Measurements from ENCODE around the gene SFMBT2. TPM values are rescaled to one million over a fixed set of nuclear protein-coding genes. Genes with fewer than 3 reads are reported as not detected.
A peak's percentile ranks its signal among the peaks of the same experiment; 100 is the strongest.
"Not testable (repeated sequence)": the region's sequence is repeated elsewhere in the genome, so short reads cannot be mapped to it uniquely, and the experiment has no call there.

Gene SFMBT2
- polyA plus RNA-seq, 1 donor = 6.3 TPM

GRCh38 chr10:7230951-7231350 is 179.9 kb downstream of the SFMBT2 start:
- no peak for DNase-seq (ENCODE audit: low read depth)

- no peak for DNase-seq (ENCODE audit: low read depth)
Observed at GRCh38 chr10:7230036-7230435, 180.8 kb downstream of the SFMBT2 start.

GRCh38 chr10:7225133-7225532 is 185.7 kb downstream of the SFMBT2 start:
- no peak for DNase-seq (ENCODE audit: low read depth)

- no peak for DNase-seq (ENCODE audit: low read depth)
Observed at GRCh38 chr10:7218968-7219367, 191.9 kb downstream of the SFMBT2 start.

GRCh38 chr10:7212696-7213095 is 198.1 kb downstream of the SFMBT2 start:
- not testable (repeated sequence) for DNase-seq (ENCODE audit: low read depth)

GRCh38 chr10:7211857-7212577 is 198.8 kb downstream of the SFMBT2 start:
- no peak for DNase-seq (ENCODE audit: low read depth)

GRCh38 chr10:7210516-7210915 is 200.3 kb downstream of the SFMBT2 start:
- DNase-seq (ENCODE audit: low read depth) = no peak

- no peak for DNase-seq (ENCODE audit: low read depth)
Observed at GRCh38 chr10:7209458-7209857, 201.4 kb downstream of the SFMBT2 start.

GRCh38 chr10:7206412-7207100 is 204.3 kb downstream of the SFMBT2 start:
- no peak for DNase-seq (ENCODE audit: low read depth)

GRCh38 chr10:7205656-7206055 is 205.2 kb downstream of the SFMBT2 start:
- DNase-seq (ENCODE audit: low read depth) = no peak

- peak; percentile 25 for DNase-seq (ENCODE audit: low read depth)
Observed at GRCh38 chr10:7202793-7203355, 208.0 kb downstream of the SFMBT2 start.

GRCh38 chr10:7199152-7199760 is 211.6 kb downstream of the SFMBT2 start:
- DNase-seq (ENCODE audit: low read depth) = no peak

- DNase-seq (ENCODE audit: low read depth) = no peak
Observed at GRCh38 chr10:7196284-7196683, 214.6 kb downstream of the SFMBT2 start.

GRCh38 chr10:7195118-7195517 is 215.7 kb downstream of the SFMBT2 start:
- no peak for DNase-seq (ENCODE audit: low read depth)

GRCh38 chr10:7194571-7194970 is 216.3 kb downstream of the SFMBT2 start:
- no peak for DNase-seq (ENCODE audit: low read depth)

GRCh38 chr10:7193369-7193768 is 217.5 kb downstream of the SFMBT2 start:
- DNase-seq (ENCODE audit: low read depth) = no peak

- DNase-seq (ENCODE audit: low read depth) = no peak
Observed at GRCh38 chr10:7192831-7193361, 217.9 kb downstream of the SFMBT2 start.

GRCh38 chr10:7192061-7192460 is 218.8 kb downstream of the SFMBT2 start:
- DNase-seq (ENCODE audit: low read depth) = peak; percentile 25

- not testable (repeated sequence) for DNase-seq (ENCODE audit: low read depth)
Observed at GRCh38 chr10:7190772-7191171, 220.1 kb downstream of the SFMBT2 start.

- DNase-seq (ENCODE audit: low read depth) = no peak
Observed at GRCh38 chr10:7189909-7190308, 220.9 kb downstream of the SFMBT2 start.

- DNase-seq (ENCODE audit: low read depth) = no peak
Observed at GRCh38 chr10:7188456-7189050, 222.3 kb downstream of the SFMBT2 start.

All from forelimb muscle (tissue), 1 donor.